IPS DF 6.9 (cell line): ENCODE results near the gene SLC25A53.

Experiments
- DNase-seq: peaks from one replicate; pipeline ENCODE4 v3.0.0-alpha.2; 2013; ENCODE audit warnings: low read depth, low spot score
- H3K27ac ChIP-seq: one replicate; pipeline ENCODE4 v1.5.1; 2013; ENCODE audit warnings: low read length, control low read depth
- H3K27me3 ChIP-seq: 2 replicates; pipeline ENCODE4 v1.6.1; 2013; ENCODE audit warnings: mild to moderate bottlenecking, low read length; ENCODE audit not compliant: control insufficient read depth, insufficient read depth
- H3K36me3 ChIP-seq: 2 replicates; pipeline ENCODE4 v1.6.1; 2013; ENCODE audit warnings: low read length; ENCODE audit not compliant: control insufficient read depth, insufficient read depth
- H3K4me1 ChIP-seq: 2 replicates; pipeline ENCODE4 v1.6.1; 2013; ENCODE audit warnings: low read length; ENCODE audit not compliant: control insufficient read depth, insufficient read depth
- H3K4me3 ChIP-seq: 2 replicates; pipeline ENCODE4 v1.5.1; 2013; ENCODE audit warnings: mild to moderate bottlenecking, low read length
- H3K9me3 ChIP-seq: 2 replicates; pipeline ENCODE4 v1.6.1; 2013; ENCODE audit warnings: low read length, inconsistent platforms; ENCODE audit not compliant: control insufficient read depth, insufficient read depth
- WGBS: extraction: QIAGEN DNeasy Blood & Tissue Kit; methylation state at CpG from one replicate; pipeline ENCODE4 v1.1.7; 2013; ENCODE audit warnings: mixed read lengths, missing lambda C conversion rate; ENCODE audit not compliant: insufficient read length, insufficient coverage; 5-methylcytosine and 5-hydroxymethylcytosine counted together

Gene SLC25A53

DNA sequence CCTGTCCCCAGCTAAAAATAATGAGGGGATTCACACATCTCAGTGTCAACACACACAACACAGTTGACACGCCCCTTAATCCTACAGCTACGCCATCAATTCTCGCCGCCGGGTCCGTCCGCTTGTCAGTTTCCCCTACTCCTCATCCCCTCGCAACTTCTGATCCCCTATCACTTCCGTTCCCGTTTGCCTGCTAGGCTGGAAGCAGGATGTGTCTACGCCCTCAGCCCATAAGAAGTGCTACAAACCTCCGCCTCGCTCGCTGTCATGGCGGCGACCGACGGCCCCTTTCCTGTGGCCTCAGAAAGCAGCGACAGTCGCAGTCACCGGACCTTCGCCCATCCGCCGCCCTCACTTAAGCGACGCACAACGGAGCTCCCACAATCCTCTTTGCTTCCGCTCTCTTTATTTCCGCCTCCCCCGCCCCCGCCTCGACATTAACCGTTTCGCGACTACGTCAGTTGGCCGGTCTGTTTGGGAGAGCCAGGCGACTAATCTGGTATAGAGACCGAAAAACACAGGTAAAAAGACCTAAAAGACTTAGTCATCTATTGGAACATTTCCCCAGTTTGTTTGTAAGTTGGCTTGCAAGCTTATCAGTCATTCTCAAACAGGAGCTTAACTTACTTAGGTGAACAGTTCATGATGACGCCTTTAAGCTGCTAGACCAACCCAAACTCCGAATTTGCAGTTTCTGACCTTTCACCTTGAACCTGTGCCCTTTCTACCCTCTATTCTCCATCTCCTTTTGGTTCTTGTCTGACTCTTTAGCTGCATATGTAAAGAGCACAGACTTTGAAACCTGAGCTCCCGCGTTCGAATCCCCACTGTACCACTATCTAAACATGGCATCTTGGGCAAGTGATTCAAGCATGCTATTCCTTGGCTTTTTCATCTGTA lies at the start of gene SLC25A53:
Gene SLC25A53 (minus strand): TSS at position 380 of the 900 bp plus-strand sequence. CDS start 51,752 bp downstream, outside the sequence.
- Histone ChIP-seq H3K36me3 (no peaks in the 10 kb centered on the region), H3K4me1 (no peaks in the 10 kb centered on the region), H3K9me3 (no peaks in the 10 kb centered on the region), H3K4me3 (peak within 1 kb of the TSS; percentile 64; the same call in 1 of the 2 replicates), H3K27me3 (no peaks in the 10 kb centered on the region), H3K27ac (no peak within 1 kb of the TSS)
- no CpG with 5 or more reads among the region's 44 CpGs for whole genome bisulfite sequencing
- DNase-seq, result no peak

GRCh38 chrX:104205548-104205947 lies 48.7 kb upstream of the SLC25A53 start:
- Histone ChIP-seq H3K4me3 (no peak overlapping the region), H3K9me3 (no peaks in the 10 kb centered on the region), H3K36me3 (no peaks in the 10 kb centered on the region), H3K4me1 (no peaks in the 10 kb centered on the region), H3K27ac (no peak overlapping the region), H3K27me3 (no peaks in the 10 kb centered on the region)
- WGBS, result no CpG with 5 or more reads among the region's 5 CpGs
- no peak for DNase-seq

- no peaks in the 10 kb centered on the region for H3K36me3 ChIP-seq
- no CpG with 5 or more reads among the region's 1 CpG for WGBS
- H3K9me3 ChIP-seq, result no peaks in the 10 kb centered on the region
- no peaks in the 10 kb centered on the region for H3K27me3 ChIP-seq
- H3K4me1 ChIP-seq, result no peaks in the 10 kb centered on the region
- no peak for DNase-seq
- H3K4me3 ChIP-seq, result no peak overlapping the region
- no peak overlapping the region for H3K27ac ChIP-seq
Observed at GRCh38 chrX:104195489-104196084, 38.8 kb upstream of the SLC25A53 start.

- H3K4me1 ChIP-seq, result no peaks in the 10 kb centered on the region
- H3K36me3 ChIP-seq, result no peaks in the 10 kb centered on the region
- no peaks in the 10 kb centered on the region for H3K9me3 ChIP-seq
- H3K27ac ChIP-seq, result no peak overlapping the region
- no peak overlapping the region for H3K4me3 ChIP-seq
- H3K27me3 ChIP-seq, result no peaks in the 10 kb centered on the region
- DNase-seq, result no peak
- WGBS, result no CpG with 5 or more reads among the region's 1 CpG
Observed at GRCh38 chrX:104195013-104195412, 38.2 kb upstream of the SLC25A53 start.

DNA sequence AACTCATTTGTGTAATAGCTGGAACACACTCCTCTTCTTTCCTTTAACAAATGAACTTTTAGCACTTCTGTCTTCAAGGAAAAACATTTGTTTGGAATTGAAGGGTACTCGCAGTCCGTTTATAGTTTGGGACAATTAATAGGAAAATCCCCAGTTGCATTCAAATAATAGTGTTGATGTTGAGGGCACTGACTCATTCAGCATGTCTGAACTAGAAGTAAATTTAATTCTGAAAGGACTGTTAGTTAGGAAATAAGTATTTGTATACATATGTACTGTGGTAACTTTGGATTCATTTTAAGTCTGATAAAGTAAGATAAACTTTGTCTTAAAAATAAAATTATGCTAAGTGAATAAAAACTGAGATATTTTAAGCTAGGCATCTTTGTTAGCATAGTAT lies 36.7 kb upstream of the SLC25A53 start:
- Histone ChIP-seq H3K4me3 (no peak overlapping the region), H3K4me1 (no peaks in the 10 kb centered on the region), H3K36me3 (no peaks in the 10 kb centered on the region), H3K9me3 (no peaks in the 10 kb centered on the region), H3K27me3 (no peaks in the 10 kb centered on the region), H3K27ac (no peak overlapping the region)
- DNase-seq, result no peak
- WGBS, result no CpG with 5 or more reads among the region's 2 CpGs

DNA sequence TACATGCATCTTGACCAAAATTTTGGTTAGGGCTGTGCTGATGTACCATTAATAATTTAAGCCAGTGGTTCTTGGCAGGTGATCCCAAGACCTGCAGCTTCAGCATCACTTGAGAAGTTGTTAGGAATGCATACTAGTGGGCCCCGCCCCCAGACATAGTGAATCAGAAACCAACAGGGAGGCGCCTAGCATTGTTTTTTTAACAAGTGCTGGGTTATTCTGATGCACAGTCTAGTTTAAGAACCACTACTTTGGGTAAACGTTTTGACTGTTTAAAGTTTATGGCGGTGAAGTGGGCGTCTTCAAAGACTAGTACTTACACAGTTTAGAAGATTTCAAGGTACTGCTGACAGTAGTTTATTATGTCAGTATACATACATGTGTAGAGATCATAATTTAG lies 33.0 kb upstream of the SLC25A53 start:
- no peak overlapping the region for H3K4me3 ChIP-seq
- no peaks in the 10 kb centered on the region for H3K27me3 ChIP-seq
- WGBS, result no CpG with 5 or more reads among the region's 5 CpGs
- H3K9me3 ChIP-seq, result no peaks in the 10 kb centered on the region
- H3K36me3 ChIP-seq, result no peaks in the 10 kb centered on the region
- no peaks in the 10 kb centered on the region for H3K4me1 ChIP-seq
- no peak overlapping the region for H3K27ac ChIP-seq
- DNase-seq, result no peak

GRCh38 chrX:104187931-104188330 lies 31.1 kb upstream of the SLC25A53 start:
- WGBS, result 100% methylated on average over 1 of the region's 8 CpGs
- Histone ChIP-seq H3K4me3 (no peak overlapping the region), H3K4me1 (no peaks in the 10 kb centered on the region), H3K36me3 (no peaks in the 10 kb centered on the region), H3K27me3 (no peaks in the 10 kb centered on the region), H3K9me3 (no peaks in the 10 kb centered on the region), H3K27ac (no peak overlapping the region)
- no peak for DNase-seq

GRCh38 chrX:104183685-104184084 lies 26.9 kb upstream of the SLC25A53 start:
- H3K4me1 ChIP-seq, result no peaks in the 10 kb centered on the region
- H3K9me3 ChIP-seq, result no peaks in the 10 kb centered on the region
- no peak overlapping the region for H3K4me3 ChIP-seq
- no peaks in the 10 kb centered on the region for H3K36me3 ChIP-seq
- DNase-seq, result no peak
- no peaks in the 10 kb centered on the region for H3K27me3 ChIP-seq
- WGBS, result no CpG with 5 or more reads among the region's 4 CpGs
- no peak overlapping the region for H3K27ac ChIP-seq

GRCh38 chrX:104173841-104174240 lies 17.0 kb upstream of the SLC25A53 start:
- H3K4me3 ChIP-seq, result no peak overlapping the region

GRCh38 chrX:104172788-104173187 lies 16.0 kb upstream of the SLC25A53 start:
- Histone ChIP-seq H3K27me3 (no peaks in the 10 kb centered on the region), H3K27ac (no peak overlapping the region), H3K4me3 (no peak overlapping the region), H3K9me3 (no peaks in the 10 kb centered on the region), H3K4me1 (no peaks in the 10 kb centered on the region), H3K36me3 (no peaks in the 10 kb centered on the region)
- no peak for DNase-seq
- no CpG with 5 or more reads among the region's 2 CpGs for WGBS

More at GRCh38 chrX:104173841-104174240, 17.0 kb upstream of the SLC25A53 start:
- WGBS, result no CpG with 5 or more reads among the region's 6 CpGs
- DNase-seq, result no peak
- Histone ChIP-seq H3K36me3 (no peaks in the 10 kb centered on the region), H3K4me1 (no peaks in the 10 kb centered on the region), H3K27me3 (no peaks in the 10 kb centered on the region), H3K9me3 (no peaks in the 10 kb centered on the region), H3K27ac (no peak overlapping the region)
